SU-DHL-6 (cell line): ENCODE results near the gene MED1.
A peak's percentile ranks its signal among the peaks of the same experiment; 100 is the strongest.

Experiments used
- H2AFZ ChIP-seq: fragments of 200-600 bp; sonication (generic); 2 replicates; pipeline ENCODE4 v1.6.1; 2014; ENCODE audit warnings: low read depth, mild to moderate bottlenecking, moderate library complexity, mixed read lengths, antibody characterized with exemption, low read length; ENCODE audit not compliant: severe bottlenecking
- H3F3A ChIP-seq: fragments of 200-600 bp; shearing (Covaris generic); 2 replicates; pipeline ENCODE4 v1.6.0; 2016; ENCODE audit warnings: antibody characterized with exemption, mild to moderate bottlenecking; ENCODE audit not compliant: insufficient read depth
- H3K27ac ChIP-seq: fragments of 200-600 bp; sonication (generic); 2 replicates; pipeline ENCODE4 v1.5.1; 2016; ENCODE audit warnings: low read depth, mild to moderate bottlenecking, low read length, moderate library complexity, mixed read lengths
- H3K27me3 ChIP-seq: fragments of 200-600 bp; sonication (generic), shearing (Covaris generic); 2 replicates; pipeline ENCODE4 v1.6.0; 2014; ENCODE audit warnings: mild to moderate bottlenecking, low read length
- H3K36me3 ChIP-seq: fragments of 200-600 bp; sonication (generic); 2 replicates; pipeline ENCODE4 v1.6.1; 2014; ENCODE audit warnings: mild to moderate bottlenecking, low read length, mixed read lengths
- H3K4me2 ChIP-seq: fragments of 300-600, 200-600 bp; shearing (Covaris generic), sonication (generic); 2 replicates; pipeline ENCODE4 v1.6.0; 2014; ENCODE audit warnings: low read length, low read depth, mild to moderate bottlenecking; ENCODE audit not compliant: poor library complexity, severe bottlenecking
- H3K4me3 ChIP-seq: fragments of 200-600 bp; sonication (generic); 2 replicates; pipeline ENCODE4 v1.5.1; 2014; ENCODE audit warnings: antibody characterized with exemption, low read length, mild to moderate bottlenecking, mixed read lengths; ENCODE audit not compliant: insufficient read depth, poor library complexity, severe bottlenecking
- H3K79me2 ChIP-seq: fragments of 200-600 bp; sonication (generic); 2 replicates; pipeline ENCODE4 v1.6.1; 2014; ENCODE audit warnings: mild to moderate bottlenecking, low read length, moderate library complexity; ENCODE audit not compliant: insufficient read depth
- H3K9ac ChIP-seq: fragments of 200-600 bp; sonication (generic); 2 replicates; pipeline ENCODE4 v1.7.0; 2014; ENCODE audit warnings: mild to moderate bottlenecking, low read length
- H3K9me2 ChIP-seq: fragments of 200-600 bp; sonication (generic); replicated peaks from 2 replicates; pipeline ENCODE4 v1.6.1; 2014; ENCODE audit warnings: low read length; ENCODE audit not compliant: insufficient read depth
- H3K9me3 ChIP-seq: fragments of 200-600 bp; sonication (generic); 2 replicates; pipeline ENCODE4 v1.6.1; 2014; ENCODE audit warnings: low read length, mixed read lengths; ENCODE audit not compliant: insufficient read depth
- H4K20me1 ChIP-seq: fragments of 200-600 bp; sonication (generic); 2 replicates; pipeline ENCODE4 v1.6.1; 2014; ENCODE audit warnings: low read depth, mild to moderate bottlenecking, antibody characterized with exemption, low read length, moderate library complexity, mixed read lengths
- CTCF ChIP-seq: fragments of 200-600 bp; sonication (generic); IDR thresholded peaks from one replicate; pipeline ENCODE4 v1.5.1; 2017; ENCODE audit warnings: antibody characterized with exemption, mild to moderate bottlenecking, low read length, moderate library complexity; ENCODE audit not compliant: insufficient read depth, poor library complexity, severe bottlenecking
- EZH2phosphoT487 ChIP-seq: fragments of 200-600 bp; sonication (generic), shearing (Covaris generic); conservative IDR thresholded peaks from 2 replicates; pipeline ENCODE4 v1.6.1; 2018; ENCODE audit warnings: mild to moderate bottlenecking, antibody characterized with exemption, low read length, moderate library complexity, mixed read lengths

Gene MED1

DNA sequence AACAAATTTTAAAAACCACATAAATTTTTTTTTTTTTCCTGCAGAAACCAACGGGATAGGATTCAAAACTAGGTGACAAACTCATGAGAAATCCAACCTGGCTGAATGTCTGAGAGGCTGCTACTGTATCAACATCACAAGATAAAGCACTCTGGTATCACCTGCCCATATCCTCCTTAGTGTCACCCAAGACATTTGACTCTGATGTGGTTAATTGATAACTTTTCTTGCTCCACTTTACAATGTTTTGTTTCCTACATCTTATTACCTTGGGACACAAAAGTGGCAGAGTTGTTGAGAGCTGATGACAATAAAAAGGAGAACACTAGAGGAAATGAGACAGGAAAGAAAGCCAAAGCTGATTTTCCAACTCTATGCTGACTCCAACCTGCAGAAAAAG, 45.6 kb downstream of the MED1 start:
- Histone ChIP-seq H3K4me3 (no peak overlapping the region), H3K9ac (no peak overlapping the region), H3K36me3 (peaks cover 5% of the 10 kb centered on the region; the same call in 1 of the 2 replicates), H2AFZ (no peak overlapping the region), H3K4me2 (no peak overlapping the region), H3K27ac (no peak overlapping the region), H4K20me1 (no peaks in the 10 kb centered on the region), H3K9me3 (no peaks in the 10 kb centered on the region), H3K79me2 (no peaks in the 10 kb centered on the region), H3K27me3 (no peaks in the 10 kb centered on the region), H3F3A (peaks cover 25% of the 10 kb centered on the region), H3K9me2 (no peaks in the 10 kb centered on the region)
- TF ChIP-seq EZH2phosphoT487 (no peak), CTCF (no peak)

DNA sequence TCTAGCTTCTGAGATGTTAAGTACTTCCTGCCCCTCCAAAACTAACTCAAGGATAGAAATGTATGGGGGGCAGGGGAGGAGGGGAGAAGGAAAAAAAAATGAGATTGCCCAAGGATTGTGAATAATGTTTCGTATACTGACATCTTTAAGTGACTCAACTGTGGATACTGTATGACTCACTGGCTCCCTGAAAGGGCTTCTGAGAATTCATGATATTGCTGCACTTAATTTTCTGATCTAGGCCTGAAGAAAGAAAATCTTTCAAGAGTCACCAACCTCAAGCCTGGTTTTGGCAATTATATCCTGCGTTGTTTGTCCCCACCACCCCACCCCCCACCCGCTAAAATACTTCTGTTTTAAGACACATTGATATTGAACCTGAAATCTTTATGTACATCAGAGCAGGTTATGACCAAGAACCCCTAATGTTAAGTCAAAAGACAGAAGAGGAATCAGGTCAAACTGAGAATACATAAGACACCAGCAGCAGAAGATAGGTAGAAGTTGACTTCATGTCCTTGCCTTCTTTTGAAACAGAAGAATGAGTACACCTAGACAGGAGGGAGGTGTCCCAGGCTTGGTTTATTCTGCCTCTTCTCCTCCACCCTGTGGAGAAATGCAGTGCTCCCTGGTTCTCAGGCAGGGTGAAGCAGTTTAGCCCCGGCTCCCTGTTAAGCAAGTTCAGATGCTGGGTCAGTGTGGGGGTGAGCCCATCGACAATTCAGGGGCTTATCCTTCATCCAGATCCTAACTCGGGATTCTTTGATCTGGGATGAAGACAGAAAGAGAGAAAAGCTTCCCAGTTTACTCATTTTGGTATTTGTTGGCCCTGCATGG, 46.3 kb downstream of the MED1 start:
- Histone ChIP-seq H4K20me1 (0 out of 2 replicates have a peak, but pooled peaks cover 2% of the 10 kb centered on the region), H3K9ac (no peak overlapping the region), H3K27me3 (no peaks in the 10 kb centered on the region), H3K4me2 (no peak overlapping the region), H3K27ac (no peak overlapping the region), H3K79me2 (no peaks in the 10 kb centered on the region), H3F3A (peaks cover 26% of the 10 kb centered on the region), H3K36me3 (peaks cover 5% of the 10 kb centered on the region; the same call in 1 of the 2 replicates), H2AFZ (no peak overlapping the region), H3K9me3 (no peaks in the 10 kb centered on the region), H3K4me3 (no peak overlapping the region), H3K9me2 (no peaks in the 10 kb centered on the region)
- TF ChIP-seq CTCF (no peak), EZH2phosphoT487 (no peak)

GRCh38 chr17:39402890-39403605, 48.0 kb downstream of the MED1 start:
- peak overlapping the region; percentile 91 for H3K4me3 ChIP-seq

More at GRCh38 chr17:39402890-39403605, 48.0 kb downstream of the MED1 start:
- Histone ChIP-seq H3K79me2 (no peaks in the 10 kb centered on the region), H3K36me3 (peaks cover 5% of the 10 kb centered on the region; the same call in 1 of the 2 replicates), H3K9ac (no peak overlapping the region), H3K9me2 (no peaks in the 10 kb centered on the region), H2AFZ (no peak overlapping the region), H3K27ac (no peak overlapping the region), H4K20me1 (0 out of 2 replicates have a peak, but pooled peaks cover 4% of the 10 kb centered on the region), H3K9me3 (no peaks in the 10 kb centered on the region), H3K27me3 (no peaks in the 10 kb centered on the region), H3F3A (peaks cover 34% of the 10 kb centered on the region), H3K4me2 (peak overlapping the region; percentile 64)
- TF ChIP-seq CTCF (no peak), EZH2phosphoT487 (no peak)
